Panc1 (cell line): ENCODE data around the gene MTA3.

ENCODE experiments used
- SIN3A ChIP-seq: IDR thresholded peaks from 2 replicates; pipeline ENCODE4 v1.6.1; 2012; ENCODE audit warnings: low read depth, mild to moderate bottlenecking, low read length, moderate library complexity, borderline replicate concordance; ENCODE audit not compliant: insufficient read depth
- TCF7L2 ChIP-seq: IDR thresholded peaks from 2 replicates; pipeline ENCODE4 v1.6.1; 2011; ENCODE audit warnings: mild to moderate bottlenecking, low read depth, low read length, inconsistent platforms
- TF ChIP-seq, protein P1 (sequence below): fragments of 450-650 bp; IDR thresholded peaks from 2 replicates; pipeline ENCODE4 v1.5.1; 2017; ENCODE audit warnings: mild to moderate bottlenecking

DNA sequence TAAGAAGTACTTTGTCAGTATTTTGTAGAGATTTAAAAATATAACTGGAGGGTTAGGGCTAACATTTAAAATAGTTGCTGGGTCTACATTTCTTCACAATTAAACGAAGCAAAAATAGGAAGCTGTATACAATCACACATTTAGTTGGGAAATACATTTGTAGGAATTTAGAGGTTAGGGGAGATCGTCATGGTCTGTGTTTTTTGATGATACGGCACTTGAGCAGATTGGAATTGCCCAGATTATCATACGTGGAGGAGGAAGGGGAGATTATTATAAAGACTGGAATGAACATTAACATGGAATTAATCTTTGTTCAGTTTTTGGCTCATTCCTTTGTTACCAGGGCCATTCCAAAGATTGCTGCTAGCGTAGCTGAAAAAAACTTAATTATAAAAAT is 84.6 kb downstream of the MTA3 start:
- TF ChIP-seq, protein P1, sequence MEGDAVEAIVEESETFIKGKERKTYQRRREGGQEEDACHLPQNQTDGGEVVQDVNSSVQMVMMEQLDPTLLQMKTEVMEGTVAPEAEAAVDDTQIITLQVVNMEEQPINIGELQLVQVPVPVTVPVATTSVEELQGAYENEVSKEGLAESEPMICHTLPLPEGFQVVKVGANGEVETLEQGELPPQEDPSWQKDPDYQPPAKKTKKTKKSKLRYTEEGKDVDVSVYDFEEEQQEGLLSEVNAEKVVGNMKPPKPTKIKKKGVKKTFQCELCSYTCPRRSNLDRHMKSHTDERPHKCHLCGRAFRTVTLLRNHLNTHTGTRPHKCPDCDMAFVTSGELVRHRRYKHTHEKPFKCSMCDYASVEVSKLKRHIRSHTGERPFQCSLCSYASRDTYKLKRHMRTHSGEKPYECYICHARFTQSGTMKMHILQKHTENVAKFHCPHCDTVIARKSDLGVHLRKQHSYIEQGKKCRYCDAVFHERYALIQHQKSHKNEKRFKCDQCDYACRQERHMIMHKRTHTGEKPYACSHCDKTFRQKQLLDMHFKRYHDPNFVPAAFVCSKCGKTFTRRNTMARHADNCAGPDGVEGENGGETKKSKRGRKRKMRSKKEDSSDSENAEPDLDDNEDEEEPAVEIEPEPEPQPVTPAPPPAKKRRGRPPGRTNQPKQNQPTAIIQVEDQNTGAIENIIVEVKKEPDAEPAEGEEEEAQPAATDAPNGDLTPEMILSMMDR, result no peak
- no peak for TF ChIP-seq TCF7L2
- TF ChIP-seq SIN3A, result no peak
